ENCODE measurements around the gene SYNGR2.

The SYNGR2 gene

GRCh38 chr17:78130090-78130436, 38.3 kb upstream of the SYNGR2 start:
- no peak for TF ChIP-seq CTCF (IDR thresholded peaks at IDR 0.05; ENCODE audit: low read depth, low read length, missing control alignments)
- DNase-seq (ENCODE audit: extremely low read depth, low read depth), result no peak
- no peak overlapping the region for H3K4me3 ChIP-seq (replicated peaks; ENCODE audit: low read depth, low read length)

DNA sequence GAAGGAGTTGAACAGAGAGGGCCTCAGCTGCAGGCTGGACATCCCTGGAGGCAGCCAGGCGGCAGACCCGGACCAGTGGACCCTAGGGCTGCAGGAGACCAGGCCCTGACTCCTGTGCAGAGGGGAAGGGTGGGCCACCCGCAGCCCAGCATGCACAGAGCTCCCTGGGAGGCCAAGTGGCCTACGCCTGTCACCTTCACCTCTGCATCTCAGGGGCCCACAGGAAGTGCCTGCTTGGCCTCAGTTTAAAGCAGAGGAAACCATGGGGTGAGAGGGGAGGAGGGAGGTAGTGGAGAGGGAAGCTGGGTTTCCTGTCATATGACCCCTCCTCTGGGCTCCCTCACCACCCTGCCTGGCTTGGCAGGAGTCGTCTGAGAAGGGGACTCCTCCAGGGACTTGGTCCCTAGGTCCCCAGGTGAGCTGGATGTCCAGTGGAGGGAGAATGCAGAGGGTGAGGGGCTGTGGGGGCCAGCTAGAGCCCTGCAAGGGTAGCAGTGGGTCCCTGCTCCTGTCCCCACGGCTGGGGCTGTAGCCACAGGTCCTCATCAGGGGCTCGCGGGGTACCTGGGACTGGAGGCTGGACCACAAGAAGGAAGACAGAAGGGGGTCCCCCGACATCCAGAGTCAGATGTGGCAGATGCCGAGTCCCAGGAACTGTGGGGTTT, 37.8 kb upstream of the SYNGR2 start, which contains the start of gene TMC8:
TSS of gene TMC8 (plus strand) at position 335 of the 665 bp plus-strand sequence. CDS start 818 bp downstream, outside the sequence.
- no peak for TF ChIP-seq CTCF (IDR thresholded peaks at IDR 0.05; ENCODE audit: low read depth, low read length, missing control alignments)
- no peak for DNase-seq (ENCODE audit: extremely low read depth, low read depth)
- no peak within 1 kb of the TSS for H3K4me3 ChIP-seq (replicated peaks; ENCODE audit: low read depth, low read length)

GRCh38 chr17:78131172-78132083, 37.0 kb upstream of the SYNGR2 start:
- no peak overlapping the region for H3K4me3 ChIP-seq (replicated peaks; ENCODE audit: low read depth, low read length)
- no peak for DNase-seq (ENCODE audit: extremely low read depth, low read depth)
- TF ChIP-seq CTCF (IDR thresholded peaks at IDR 0.05; ENCODE audit: low read depth, low read length, missing control alignments), result no peak

DNA sequence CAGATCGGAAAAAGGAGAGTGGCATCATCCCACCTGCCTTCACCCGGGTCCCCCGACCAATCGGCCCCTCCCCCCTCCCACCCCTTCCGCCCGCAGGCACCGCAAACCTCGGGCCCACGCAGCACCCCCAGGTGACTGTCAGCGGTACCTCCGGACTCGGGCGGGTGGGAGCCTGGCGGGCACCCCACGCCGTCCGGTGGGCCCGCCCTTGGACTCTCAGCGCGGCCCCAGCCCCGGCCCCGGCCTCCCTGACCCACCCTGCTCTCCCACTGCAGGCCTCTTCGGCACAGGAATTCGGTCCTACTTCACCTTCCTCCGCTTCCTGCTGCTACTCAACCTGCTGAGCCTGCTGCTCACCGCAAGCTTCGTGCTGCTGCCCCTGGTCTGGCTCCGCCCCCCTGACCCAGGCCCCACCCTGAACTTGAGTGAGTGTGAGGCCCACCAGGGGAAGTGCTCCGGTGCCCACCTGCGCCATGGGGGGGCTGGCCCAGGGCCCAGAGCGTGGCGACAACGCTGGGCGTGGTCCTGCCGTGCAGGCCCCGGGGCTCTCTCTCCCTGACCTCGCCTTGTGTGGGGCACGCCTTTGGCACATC, 36.2 kb upstream of the SYNGR2 start:
- no peak for TF ChIP-seq CTCF (IDR thresholded peaks at IDR 0.05; ENCODE audit: low read depth, low read length, missing control alignments)
- DNase-seq (ENCODE audit: extremely low read depth, low read depth), result no peak
- H3K4me3 ChIP-seq (replicated peaks; ENCODE audit: low read depth, low read length), result no peak overlapping the region

GRCh38 chr17:78132767-78133178, 35.6 kb upstream of the SYNGR2 start:
- no peak overlapping the region for H3K4me3 ChIP-seq (replicated peaks; ENCODE audit: low read depth, low read length)

More at GRCh38 chr17:78132767-78133178, 35.6 kb upstream of the SYNGR2 start:
- TF ChIP-seq CTCF (IDR thresholded peaks at IDR 0.05; ENCODE audit: low read depth, low read length, missing control alignments), result no peak
- DNase-seq (ENCODE audit: extremely low read depth, low read depth), result no peak
